Sigmoid colon (tissue), 3 donors: ENCODE results near the gene PPP2R2B.

ENCODE experiments used
- CTCF ChIP-seq, 4 experiments: fragments of 450-650 bp in 3 of 4; fragments of 200-600 bp in 1 of 4; IDR thresholded peaks; one replicate each; pipeline ENCODE4 v1.5.1; 2016 to 2019; ENCODE audit warnings: antibody characterized with exemption in 4 of 4, mild to moderate bottlenecking in 3 of 4, moderate library complexity in 2 of 4
- POLR2A ChIP-seq, 2 donors: fragments of 450-650 bp; IDR thresholded peaks; one replicate each; pipeline ENCODE4 v1.6.1; 2016; ENCODE audit warnings: antibody characterized with exemption in 2 of 2, mild to moderate bottlenecking in 2 of 2, moderate library complexity in 2 of 2

GRCh38 chr5:146656703-146657102, 221.9 kb downstream of the PPP2R2B start:
- TF ChIP-seq POLR2A (IDR thresholded peaks at IDR 0.05): no peak
- no peak for TF ChIP-seq CTCF (IDR thresholded peaks at IDR 0.05)
